ENCODE measurements around the gene HESX1. TPM values are rescaled to one million over a fixed set of nuclear protein-coding genes. Genes with fewer than 3 reads are reported as not detected.

HESX1 gene
- total and polyA plus RNA-seq, 4 donors: 0.17 to 0.52 (median 0.34) TPM

GRCh38 chr3:57184526-57184925 lies 15.3 kb downstream of the HESX1 start:
- Histone ChIP-seq H3K4me3 (ENCODE audit: low read depth in 1 of 3, low read length in 3 of 3) (no peak overlapping the region), H3K4me1 (ENCODE audit: control insufficient read depth in 4 of 4, insufficient read depth in 4 of 4, low read length in 3 of 4) (no peaks in the 10 kb centered on the region), H3K36me3 (ENCODE audit: control insufficient read depth in 4 of 4, insufficient read depth in 3 of 4, low read depth in 1 of 4, low read length in 3 of 4) (no peaks in the 10 kb centered on the region), H3K27ac (ENCODE audit: low read depth in 1 of 2, low read length in 2 of 2) (no peak overlapping the region), H3K27me3 (ENCODE audit: control insufficient read depth in 4 of 4, insufficient read depth in 4 of 4, low read length in 3 of 4) (no peaks in the 10 kb centered on the region), H3K9ac (ENCODE audit: low read depth in 1 of 2, low read length in 2 of 2) (no peak overlapping the region), H3K9me3 (ENCODE audit: control insufficient read depth in 4 of 4, low read length in 3 of 4) (no peaks in the 10 kb centered on the region)
- no peak for TF ChIP-seq REST (IDR thresholded peaks at IDR 0.05)
- TF ChIP-seq MAX (IDR thresholded peaks at IDR 0.05): no peak
- no peak for TF ChIP-seq HNF4A (conservative IDR thresholded peaks at IDR 0.05)
- no peak for TF ChIP-seq NR2F2 (IDR thresholded peaks at IDR 0.05)
- TF ChIP-seq GABPA (IDR thresholded peaks at IDR 0.05 in 1 of 2, conservative IDR thresholded peaks at IDR 0.05 in 1 of 2): no peak
- TF ChIP-seq CTCF (IDR thresholded peaks at IDR 0.05; ENCODE audit: low read depth, low read length, missing input control): no peak
- TF ChIP-seq FOXA2 (IDR thresholded peaks at IDR 0.05): no peak
- TF ChIP-seq ATF3 (IDR thresholded peaks at IDR 0.05): no peak
- TF ChIP-seq TAF1 (conservative IDR thresholded peaks at IDR 0.05): no peak
- no peak for TF ChIP-seq RAD21 (IDR thresholded peaks at IDR 0.05)
- no peak for TF ChIP-seq ZBTB33 (IDR thresholded peaks at IDR 0.05)
- WGBS: 66% methylated on average over 6 of the region's 6 CpGs
- no peak for DNase-seq (ENCODE audit: low spot score)

- DNase-seq (ENCODE audit: low spot score): no peak
- Histone ChIP-seq H3K9ac (ENCODE audit: low read depth in 1 of 2, low read length in 2 of 2) (no peak overlapping the region), H3K9me3 (ENCODE audit: control insufficient read depth in 4 of 4, low read length in 3 of 4) (no peaks in the 10 kb centered on the region), H3K36me3 (ENCODE audit: control insufficient read depth in 4 of 4, insufficient read depth in 3 of 4, low read depth in 1 of 4, low read length in 3 of 4) (no peaks in the 10 kb centered on the region), H3K27ac (ENCODE audit: low read depth in 1 of 2, low read length in 2 of 2) (no peak overlapping the region), H3K27me3 (ENCODE audit: control insufficient read depth in 4 of 4, insufficient read depth in 4 of 4, low read length in 3 of 4) (no peaks in the 10 kb centered on the region), H3K4me3 (ENCODE audit: low read depth in 1 of 3, low read length in 3 of 3) (no peak overlapping the region), H3K4me1 (ENCODE audit: control insufficient read depth in 4 of 4, insufficient read depth in 4 of 4, low read length in 3 of 4) (no peaks in the 10 kb centered on the region)
- peak; percentile 46 to 62 for TF ChIP-seq RAD21 (IDR thresholded peaks at IDR 0.05)
- TF ChIP-seq RXRA (IDR thresholded peaks at IDR 0.05): no peak
- 73% methylated on average over 5 of the region's 5 CpGs for WGBS
Observed at GRCh38 chr3:57179580-57180410, 20.0 kb downstream of the HESX1 start.

All from liver (tissue), 9 donors.